ENCODE measurements around the gene SMG7.

Gene SMG7

GRCh38 chr1:183580281-183580682, 108.0 kb downstream of the SMG7 start:
- CTCF ChIA-PET, result interaction anchor here (0.7 kb wide), 1 partner anchor 29 kb away, joined by 4 read pairs; no protein-coding TSS in a partner anchor
- TF ChIP-seq CTBP1 (IDR thresholded peaks at IDR 0.05; ENCODE audit: borderline replicate concordance), result no peak
- no peak for TF ChIP-seq FOXM1 (IDR thresholded peaks at IDR 0.05; ENCODE audit: borderline replicate concordance)
- TF ChIP-seq L3MBTL2 (conservative IDR thresholded peaks at IDR 0.05), result no peak
- no peak for TF ChIP-seq FOXA1 (IDR thresholded peaks at IDR 0.05)
- no peak for TF ChIP-seq BHLHE40 (IDR thresholded peaks at IDR 0.05; ENCODE audit: borderline replicate concordance)
- no peak for TF ChIP-seq HDGF (IDR thresholded peaks at IDR 0.05; ENCODE audit: borderline replicate concordance)
- TF ChIP-seq SP1 (IDR thresholded peaks at IDR 0.05), result no peak
- no peak for TF ChIP-seq SUZ12 (IDR thresholded peaks at IDR 0.05)
- no peak for TF ChIP-seq TARDBP (IDR thresholded peaks at IDR 0.05)
- no peak for TF ChIP-seq FOXK2 (IDR thresholded peaks at IDR 0.05)
- TF ChIP-seq, protein P1, sequence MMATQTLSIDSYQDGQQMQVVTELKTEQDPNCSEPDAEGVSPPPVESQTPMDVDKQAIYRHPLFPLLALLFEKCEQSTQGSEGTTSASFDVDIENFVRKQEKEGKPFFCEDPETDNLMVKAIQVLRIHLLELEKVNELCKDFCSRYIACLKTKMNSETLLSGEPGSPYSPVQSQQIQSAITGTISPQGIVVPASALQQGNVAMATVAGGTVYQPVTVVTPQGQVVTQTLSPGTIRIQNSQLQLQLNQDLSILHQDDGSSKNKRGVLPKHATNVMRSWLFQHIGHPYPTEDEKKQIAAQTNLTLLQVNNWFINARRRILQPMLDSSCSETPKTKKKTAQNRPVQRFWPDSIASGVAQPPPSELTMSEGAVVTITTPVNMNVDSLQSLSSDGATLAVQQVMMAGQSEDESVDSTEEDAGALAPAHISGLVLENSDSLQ (IDR thresholded peaks at IDR 0.05), result no peak
- TF ChIP-seq LEF1 (IDR thresholded peaks at IDR 0.05; ENCODE audit: borderline replicate concordance), result no peak
- no peak for TF ChIP-seq ELF4 (IDR thresholded peaks at IDR 0.05)
- POLR2A ChIA-PET, result no interaction called here
- DNase-seq (ENCODE audit: extremely low spot score), result peak; percentile 44

DNA sequence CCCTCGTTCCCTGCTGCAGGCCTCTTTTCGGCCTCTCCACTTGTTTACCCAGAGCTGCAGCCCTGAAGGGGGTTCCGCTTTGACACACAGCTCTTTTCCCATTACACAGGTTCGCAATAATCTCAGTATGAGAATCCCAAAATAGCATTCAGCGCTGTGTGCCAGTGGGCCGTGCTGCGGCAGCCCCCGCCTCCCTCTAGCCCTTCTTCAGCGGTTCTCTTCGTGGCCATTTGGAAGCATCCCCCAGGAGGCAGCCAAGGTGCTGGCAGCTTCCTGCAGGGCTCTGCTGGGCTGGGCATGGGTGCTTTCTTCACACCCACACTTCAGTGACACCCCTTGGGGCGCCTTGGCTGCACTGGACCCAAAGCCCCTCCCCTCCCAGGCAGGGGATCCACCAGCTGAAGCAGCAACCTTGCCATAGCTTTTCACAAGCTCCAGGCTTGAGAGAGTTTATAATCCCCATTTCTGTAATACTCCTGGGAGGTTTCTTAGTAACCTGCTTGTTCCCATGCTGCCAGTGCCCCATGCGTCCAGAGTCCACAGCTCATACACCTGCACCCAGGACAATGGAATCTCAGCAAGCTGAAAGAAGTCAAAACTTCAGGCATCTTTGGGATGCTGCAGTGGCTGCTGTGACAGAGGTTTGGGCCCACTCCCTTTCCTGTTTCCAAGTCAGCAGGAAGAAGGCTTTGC, 109.9 kb downstream of the SMG7 start:
- no peak for DNase-seq (ENCODE audit: extremely low spot score)
- CTCF ChIA-PET, result no interaction called here
- TF ChIP-seq ZNF384 (IDR thresholded peaks at IDR 0.05) (no peak), ELF4 (IDR thresholded peaks at IDR 0.05) (no peak), L3MBTL2 (conservative IDR thresholded peaks at IDR 0.05) (no peak), SUZ12 (IDR thresholded peaks at IDR 0.05) (no peak), FOXM1 (IDR thresholded peaks at IDR 0.05; ENCODE audit: borderline replicate concordance) (no peak), FOXA1 (IDR thresholded peaks at IDR 0.05) (no peak), NFRKB (IDR thresholded peaks at IDR 0.05) (no peak), CTBP1 (IDR thresholded peaks at IDR 0.05; ENCODE audit: borderline replicate concordance) (no peak), LEF1 (IDR thresholded peaks at IDR 0.05; ENCODE audit: borderline replicate concordance) (no peak), ARNT (IDR thresholded peaks at IDR 0.05) (no peak)
- TF ChIP-seq, protein P1 (IDR thresholded peaks at IDR 0.05), result no peak
- POLR2A ChIA-PET, result no interaction called here

DNA sequence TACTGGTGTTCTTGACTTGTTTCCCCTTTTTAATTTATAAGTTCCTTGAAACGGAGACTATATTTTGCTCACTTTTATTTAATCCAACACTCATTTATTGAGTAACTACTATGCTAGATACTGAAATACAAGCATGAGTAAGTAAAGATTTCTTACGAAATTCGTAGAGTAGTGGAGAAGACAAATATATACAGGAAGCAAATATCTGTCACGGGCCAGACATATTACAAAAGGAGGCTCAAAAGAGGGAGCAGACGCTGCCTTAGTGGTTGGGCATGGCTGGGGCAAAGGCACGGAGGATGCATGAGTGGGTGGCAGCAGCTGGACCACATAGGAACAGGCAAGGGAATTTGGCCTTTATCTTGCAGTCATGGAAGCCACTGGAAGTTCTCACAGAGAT, 111.2 kb downstream of the SMG7 start:
- no peak for DNase-seq (ENCODE audit: extremely low spot score)
- no peak for TF ChIP-seq FOXM1 (IDR thresholded peaks at IDR 0.05; ENCODE audit: borderline replicate concordance)
- TF ChIP-seq ELF4 (IDR thresholded peaks at IDR 0.05), result no peak
- no peak for TF ChIP-seq TARDBP (IDR thresholded peaks at IDR 0.05)
- TF ChIP-seq ZNF384 (IDR thresholded peaks at IDR 0.05), result no peak
- TF ChIP-seq SP1 (IDR thresholded peaks at IDR 0.05), result no peak
- no peak for TF ChIP-seq BHLHE40 (IDR thresholded peaks at IDR 0.05; ENCODE audit: borderline replicate concordance)
- no peak for TF ChIP-seq HDGF (IDR thresholded peaks at IDR 0.05; ENCODE audit: borderline replicate concordance)
- TF ChIP-seq L3MBTL2 (conservative IDR thresholded peaks at IDR 0.05), result no peak
- TF ChIP-seq FOXA1 (IDR thresholded peaks at IDR 0.05), result no peak
- TF ChIP-seq NFRKB (IDR thresholded peaks at IDR 0.05), result no peak
- no peak for TF ChIP-seq FOXK2 (IDR thresholded peaks at IDR 0.05)
- no peak for TF ChIP-seq ARNT (IDR thresholded peaks at IDR 0.05)
- no peak for TF ChIP-seq SUZ12 (IDR thresholded peaks at IDR 0.05)
- no peak for TF ChIP-seq LEF1 (IDR thresholded peaks at IDR 0.05; ENCODE audit: borderline replicate concordance)
- no peak for TF ChIP-seq CTBP1 (IDR thresholded peaks at IDR 0.05; ENCODE audit: borderline replicate concordance)
- TF ChIP-seq, protein P1 (IDR thresholded peaks at IDR 0.05), result no peak
- ChIA-PET POLR2A (no interaction called here), CTCF (no interaction called here)

DNA sequence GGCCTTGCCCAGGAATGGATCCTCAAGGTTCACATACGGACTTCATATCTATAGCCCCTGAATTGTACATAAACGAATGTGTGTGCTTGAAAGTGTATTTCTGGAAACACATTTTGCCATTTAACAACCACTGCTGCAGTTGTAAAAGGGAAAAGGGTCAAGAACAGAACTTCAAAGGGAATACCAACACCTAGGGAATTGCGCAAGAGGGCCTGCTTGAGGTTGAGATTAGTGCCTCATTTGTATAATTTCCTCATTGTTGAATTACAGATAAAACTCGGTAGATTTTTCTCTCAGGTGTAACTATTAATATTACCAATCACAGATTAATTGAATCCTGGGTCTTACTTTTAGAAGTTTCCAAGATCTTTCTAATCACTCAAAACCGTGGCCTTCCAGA, 111.8 kb downstream of the SMG7 start:
- CTCF ChIA-PET, result no interaction called here
- no peak for DNase-seq (ENCODE audit: extremely low spot score)
- TF ChIP-seq FOXK2 (IDR thresholded peaks at IDR 0.05) (no peak), TARDBP (IDR thresholded peaks at IDR 0.05) (no peak), ARNT (IDR thresholded peaks at IDR 0.05) (no peak), CTBP1 (IDR thresholded peaks at IDR 0.05; ENCODE audit: borderline replicate concordance) (no peak), ELF4 (IDR thresholded peaks at IDR 0.05) (no peak), BHLHE40 (IDR thresholded peaks at IDR 0.05; ENCODE audit: borderline replicate concordance) (no peak), L3MBTL2 (conservative IDR thresholded peaks at IDR 0.05) (no peak), FOXA1 (IDR thresholded peaks at IDR 0.05) (no peak), SP1 (IDR thresholded peaks at IDR 0.05) (no peak), FOXM1 (IDR thresholded peaks at IDR 0.05; ENCODE audit: borderline replicate concordance) (no peak), HDGF (IDR thresholded peaks at IDR 0.05; ENCODE audit: borderline replicate concordance) (no peak), ZNF384 (IDR thresholded peaks at IDR 0.05) (no peak), NFRKB (IDR thresholded peaks at IDR 0.05) (no peak), SUZ12 (IDR thresholded peaks at IDR 0.05) (no peak), LEF1 (IDR thresholded peaks at IDR 0.05; ENCODE audit: borderline replicate concordance) (no peak)
- TF ChIP-seq, protein P1 (IDR thresholded peaks at IDR 0.05), result no peak
- POLR2A ChIA-PET, result no interaction called here

DNA sequence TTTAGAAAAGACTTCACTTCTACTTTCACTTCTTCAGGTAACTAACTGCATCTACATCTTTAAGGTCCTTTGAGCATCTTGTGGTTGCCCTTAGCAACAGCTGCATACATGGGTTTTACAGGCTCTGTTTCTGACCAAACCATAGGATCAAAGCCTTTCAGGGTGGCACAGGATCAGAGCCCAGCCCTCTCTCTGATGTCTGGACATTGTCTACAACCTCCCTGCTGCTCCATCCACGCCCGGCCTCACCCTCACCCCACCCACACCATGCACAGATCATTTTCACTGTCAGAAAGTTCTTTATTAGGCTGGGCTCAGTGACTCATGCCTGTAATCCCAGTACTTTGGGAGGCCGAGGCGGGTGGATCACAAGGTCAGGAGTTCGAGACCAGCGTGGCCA, 112.7 kb downstream of the SMG7 start:
- CTCF ChIA-PET, result no interaction called here
- no peak for DNase-seq (ENCODE audit: extremely low spot score)
- TF ChIP-seq ZNF384 (IDR thresholded peaks at IDR 0.05), result no peak
- no peak for TF ChIP-seq L3MBTL2 (conservative IDR thresholded peaks at IDR 0.05)
- no peak for TF ChIP-seq ELF4 (IDR thresholded peaks at IDR 0.05)
- no peak for TF ChIP-seq ARNT (IDR thresholded peaks at IDR 0.05)
- no peak for TF ChIP-seq FOXK2 (IDR thresholded peaks at IDR 0.05)
- no peak for TF ChIP-seq TARDBP (IDR thresholded peaks at IDR 0.05)
- TF ChIP-seq LEF1 (IDR thresholded peaks at IDR 0.05; ENCODE audit: borderline replicate concordance), result no peak
- TF ChIP-seq BHLHE40 (IDR thresholded peaks at IDR 0.05; ENCODE audit: borderline replicate concordance), result no peak
- TF ChIP-seq, protein P1 (IDR thresholded peaks at IDR 0.05), result no peak
- no peak for TF ChIP-seq FOXM1 (IDR thresholded peaks at IDR 0.05; ENCODE audit: borderline replicate concordance)
- TF ChIP-seq CTBP1 (IDR thresholded peaks at IDR 0.05; ENCODE audit: borderline replicate concordance), result no peak
- TF ChIP-seq HDGF (IDR thresholded peaks at IDR 0.05; ENCODE audit: borderline replicate concordance), result no peak
- no peak for TF ChIP-seq SP1 (IDR thresholded peaks at IDR 0.05)
- TF ChIP-seq NFRKB (IDR thresholded peaks at IDR 0.05), result no peak
- TF ChIP-seq FOXA1 (IDR thresholded peaks at IDR 0.05), result no peak
- no peak for TF ChIP-seq SUZ12 (IDR thresholded peaks at IDR 0.05)
- POLR2A ChIA-PET, result no interaction called here

Measured in HEK293T (cell line).